Thyroid gland (tissue), 4 donors: Measurements from ENCODE around the gene ZNF888. TPM values are rescaled to one million over a fixed set of nuclear protein-coding genes. Genes with fewer than 3 reads are reported as not detected.
"Not testable (repeated sequence)": the region's sequence is repeated elsewhere in the genome, so short reads cannot be mapped to it uniquely, and the experiment has no call there.

Experiments
- DNase-seq, 2 donors: peaks; one replicate each; pipeline ENCODE4 v3.0.0-alpha.2; 2019
- H3K27ac ChIP-seq, 3 donors: fragments of 200-600 bp; sonication (generic); 1 replicate in 2 of 3; 2 replicates in 1 of 3; pipeline ENCODE4 v1.5.1; 2016 to 2019; ENCODE audit warnings: mild to moderate bottlenecking in 1 of 3, moderate library complexity in 1 of 3
- H3K27me3 ChIP-seq: fragments of 200-600 bp; sonication (generic); one replicate; pipeline ENCODE4 v1.5.1; 2019
- H3K36me3 ChIP-seq, 2 donors: fragments of 200-600 bp; sonication (generic); one replicate each; pipeline ENCODE4 v1.5.1; 2016 to 2019
- H3K4me1 ChIP-seq, 2 donors: fragments of 200-600 bp; sonication (generic); one replicate each; pipeline ENCODE4 v1.5.1; 2017 to 2019
- H3K4me3 ChIP-seq, 3 donors: fragments of 200-600 bp; sonication (generic); replicated peaks in 1 of 3; 1 replicate in 2 of 3; 2 replicates in 1 of 3; pipeline ENCODE4 v1.5.1; 2016; ENCODE audit warnings: mild to moderate bottlenecking in 1 of 3
- H3K9me3 ChIP-seq: fragments of 200-600 bp; sonication (generic); one replicate; pipeline ENCODE4 v1.5.1; 2017
- POLR2A ChIP-seq, 2 donors: fragments of 450-650 bp; IDR thresholded peaks; one replicate each; pipeline ENCODE4 v1.6.1; 2017; ENCODE audit warnings: antibody characterized with exemption in 2 of 2, mild to moderate bottlenecking in 2 of 2, moderate library complexity in 1 of 2
- WGBS, 2 donors: methylation state at CpG; one replicate each; pipeline ENCODE4 v1.1.5; 2017; 5-methylcytosine and 5-hydroxymethylcytosine counted together
- intact Hi-C: fragments of 100-400 bp; cut with DNase I; formaldehyde crosslinking; loops from one replicate; pipeline ENCODE4 v1.15.1; 2023
- total RNA-seq, 4 donors: library from RNA; depleted of rRNA; stranded (reverse); fragments of >200 nt; gene quantifications; one replicate each; pipeline ENCODE4 v1.2.3, GENCODE V29; 2016
- TF ChIP-seq, protein P1 (sequence below), 6 experiments: fragments of 200-600 bp in 3 of 6; fragments of 450-650 bp in 3 of 6; sonication (generic) in 3 of 6; IDR thresholded peaks; one replicate each; pipeline ENCODE4 v1.5.1; 2016 to 2019; ENCODE audit warnings: antibody characterized with exemption in 6 of 6, mild to moderate bottlenecking in 2 of 6, inconsistent platforms in 1 of 6, moderate library complexity in 1 of 6

ZNF888 gene
- total RNA-seq, 4 donors from 2014 or later = 3.3 to 8.3 (median 6.8) TPM

DNA sequence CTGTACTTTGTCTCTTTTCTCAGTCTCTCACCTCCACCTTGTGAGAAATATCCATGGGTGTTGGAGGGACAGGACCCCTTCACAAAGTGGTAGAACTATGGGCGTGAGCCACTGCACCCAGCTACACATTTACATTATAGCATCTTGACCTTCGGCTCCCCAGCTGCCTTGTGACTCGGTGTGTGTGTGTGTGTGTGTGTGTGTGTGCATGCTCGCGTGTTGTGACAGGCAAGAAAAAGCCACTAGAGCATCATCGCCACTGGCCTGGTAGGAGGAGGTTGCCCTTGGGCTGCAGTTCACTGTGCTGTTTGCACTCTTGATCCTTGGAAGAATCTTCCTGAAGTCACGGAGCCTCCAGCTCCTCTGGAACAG, 13.7 kb upstream of the ZNF888 start:
- no peaks in the 10 kb centered on the region for H3K4me1 ChIP-seq
- no peaks in the 10 kb centered on the region for H3K36me3 ChIP-seq
- H3K9me3 ChIP-seq = no peaks in the 10 kb centered on the region
- no peak for TF ChIP-seq POLR2A (IDR thresholded peaks at IDR 0.05)
- TF ChIP-seq, protein P1, sequence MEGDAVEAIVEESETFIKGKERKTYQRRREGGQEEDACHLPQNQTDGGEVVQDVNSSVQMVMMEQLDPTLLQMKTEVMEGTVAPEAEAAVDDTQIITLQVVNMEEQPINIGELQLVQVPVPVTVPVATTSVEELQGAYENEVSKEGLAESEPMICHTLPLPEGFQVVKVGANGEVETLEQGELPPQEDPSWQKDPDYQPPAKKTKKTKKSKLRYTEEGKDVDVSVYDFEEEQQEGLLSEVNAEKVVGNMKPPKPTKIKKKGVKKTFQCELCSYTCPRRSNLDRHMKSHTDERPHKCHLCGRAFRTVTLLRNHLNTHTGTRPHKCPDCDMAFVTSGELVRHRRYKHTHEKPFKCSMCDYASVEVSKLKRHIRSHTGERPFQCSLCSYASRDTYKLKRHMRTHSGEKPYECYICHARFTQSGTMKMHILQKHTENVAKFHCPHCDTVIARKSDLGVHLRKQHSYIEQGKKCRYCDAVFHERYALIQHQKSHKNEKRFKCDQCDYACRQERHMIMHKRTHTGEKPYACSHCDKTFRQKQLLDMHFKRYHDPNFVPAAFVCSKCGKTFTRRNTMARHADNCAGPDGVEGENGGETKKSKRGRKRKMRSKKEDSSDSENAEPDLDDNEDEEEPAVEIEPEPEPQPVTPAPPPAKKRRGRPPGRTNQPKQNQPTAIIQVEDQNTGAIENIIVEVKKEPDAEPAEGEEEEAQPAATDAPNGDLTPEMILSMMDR (IDR thresholded peaks at IDR 0.05) = no peak
- DNase-seq = no peak
- intact Hi-C loops = no loop called here
- no peak overlapping the region for H3K27ac ChIP-seq
- H3K4me3 ChIP-seq = no peak overlapping the region
- WGBS, 2 donors = 91 to 92% methylated on average over 7 of the region's 7 CpGs
- H3K27me3 ChIP-seq = no peaks in the 10 kb centered on the region

DNA sequence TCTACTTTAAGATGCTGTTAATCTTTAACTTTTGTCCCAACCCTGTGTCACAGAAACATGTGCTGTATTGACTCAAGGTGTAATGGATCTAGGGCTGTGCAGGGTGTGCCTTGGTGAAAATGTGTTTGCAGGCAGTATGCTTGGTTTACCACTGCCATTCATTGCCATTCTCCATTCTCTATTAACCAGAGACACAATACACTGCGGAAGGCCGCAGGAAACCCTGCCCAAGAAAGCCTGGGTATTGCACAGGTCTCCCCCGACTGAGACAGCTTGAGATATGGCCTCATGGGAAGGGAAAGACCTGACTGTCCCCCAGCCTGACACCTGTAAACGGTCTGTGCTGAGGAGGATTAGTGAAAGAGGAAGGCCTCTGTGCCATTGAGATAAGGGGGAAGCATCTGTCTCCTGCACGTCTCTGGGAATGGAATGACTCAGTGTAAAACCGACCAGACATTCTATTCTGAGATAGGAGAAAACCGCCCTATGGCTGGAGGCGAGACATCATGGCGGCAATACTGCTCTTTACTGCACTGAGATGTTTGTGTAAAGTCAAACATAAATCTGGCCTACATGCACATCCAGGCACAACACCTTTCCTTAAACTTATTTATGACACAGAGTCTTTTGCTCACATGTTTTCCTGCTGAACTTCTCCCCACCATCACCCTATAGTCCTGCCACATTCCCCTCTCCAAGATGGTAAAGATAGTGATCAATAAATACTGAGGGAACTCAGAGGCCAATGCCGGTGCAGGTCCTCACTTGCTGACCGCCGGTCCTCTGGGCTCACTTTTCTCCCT, 13.1 kb upstream of the ZNF888 start:
- Histone ChIP-seq H3K4me1 (no peaks in the 10 kb centered on the region), H3K9me3 (no peaks in the 10 kb centered on the region), H3K4me3 (no peak overlapping the region), H3K27ac (no peak overlapping the region), H3K27me3 (no peaks in the 10 kb centered on the region), H3K36me3 (no peaks in the 10 kb centered on the region)
- intact Hi-C loops = no loop called here
- TF ChIP-seq, protein P1 (IDR thresholded peaks at IDR 0.05) = no peak
- no peak for TF ChIP-seq POLR2A (IDR thresholded peaks at IDR 0.05)
- no peak for DNase-seq
- 82 to 84% methylated on average over 12 of the region's 12 CpGs for WGBS, 2 donors

DNA sequence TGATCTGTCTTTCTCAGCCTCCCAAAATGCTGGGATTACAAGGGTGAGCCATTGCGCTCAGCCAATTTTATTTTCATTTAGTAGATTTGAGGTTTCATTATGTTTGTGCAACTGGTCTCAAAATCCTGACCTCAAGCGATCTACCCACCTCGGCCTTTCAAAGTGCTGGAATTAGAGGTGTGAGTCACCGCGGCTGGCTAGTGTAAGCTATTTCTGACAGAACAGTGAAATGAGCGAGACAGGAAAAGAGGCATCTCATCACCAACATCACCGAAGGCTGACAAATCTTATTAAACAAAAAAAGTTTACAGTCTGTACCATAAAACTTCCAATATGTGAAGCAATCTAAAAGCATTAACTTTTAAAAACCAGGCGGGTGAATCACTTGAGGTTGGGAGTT, 12.2 kb upstream of the ZNF888 start:
- TF ChIP-seq, protein P1 (IDR thresholded peaks at IDR 0.05) = no peak
- TF ChIP-seq POLR2A (IDR thresholded peaks at IDR 0.05) = no peak
- H3K27ac ChIP-seq = no peak overlapping the region
- no peaks in the 10 kb centered on the region for H3K4me1 ChIP-seq
- intact Hi-C loops = no loop called here
- no peaks in the 10 kb centered on the region for H3K9me3 ChIP-seq
- no peak for DNase-seq
- H3K4me3 ChIP-seq = no peak overlapping the region
- H3K27me3 ChIP-seq = no peaks in the 10 kb centered on the region
- H3K36me3 ChIP-seq = no peaks in the 10 kb centered on the region
- 95% methylated on average over 8 of the region's 8 CpGs for WGBS, 2 donors

DNA sequence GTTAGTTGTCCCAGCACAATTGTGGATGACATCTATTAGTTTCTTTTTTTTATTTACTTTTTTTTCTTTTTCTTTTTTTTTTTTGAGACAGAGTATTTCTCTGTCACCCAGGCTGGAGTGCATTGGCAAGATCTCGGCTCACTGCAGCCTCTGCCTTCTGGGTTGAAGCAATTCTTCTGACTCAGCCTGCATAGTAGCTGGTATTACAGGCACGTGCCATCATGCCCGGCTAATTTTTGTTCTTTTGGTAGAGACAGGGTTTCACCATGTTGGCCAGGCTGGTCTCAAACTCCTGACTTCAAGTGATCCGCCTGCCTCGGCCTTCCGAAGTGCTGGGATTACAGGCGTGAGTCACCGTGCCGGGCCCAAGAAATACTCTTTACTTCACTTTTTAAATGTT, 1.4 kb upstream of the ZNF888 start:
- 96 to 97% methylated on average over 9 of the region's 9 CpGs for WGBS, 2 donors
- intact Hi-C loops, H3K4me1 ChIP-seq, H3K9me3 ChIP-seq, H3K27ac ChIP-seq, DNase-seq, H3K36me3 ChIP-seq, H3K27me3 ChIP-seq, H3K4me3 ChIP-seq: not testable (repeated sequence)

DNA sequence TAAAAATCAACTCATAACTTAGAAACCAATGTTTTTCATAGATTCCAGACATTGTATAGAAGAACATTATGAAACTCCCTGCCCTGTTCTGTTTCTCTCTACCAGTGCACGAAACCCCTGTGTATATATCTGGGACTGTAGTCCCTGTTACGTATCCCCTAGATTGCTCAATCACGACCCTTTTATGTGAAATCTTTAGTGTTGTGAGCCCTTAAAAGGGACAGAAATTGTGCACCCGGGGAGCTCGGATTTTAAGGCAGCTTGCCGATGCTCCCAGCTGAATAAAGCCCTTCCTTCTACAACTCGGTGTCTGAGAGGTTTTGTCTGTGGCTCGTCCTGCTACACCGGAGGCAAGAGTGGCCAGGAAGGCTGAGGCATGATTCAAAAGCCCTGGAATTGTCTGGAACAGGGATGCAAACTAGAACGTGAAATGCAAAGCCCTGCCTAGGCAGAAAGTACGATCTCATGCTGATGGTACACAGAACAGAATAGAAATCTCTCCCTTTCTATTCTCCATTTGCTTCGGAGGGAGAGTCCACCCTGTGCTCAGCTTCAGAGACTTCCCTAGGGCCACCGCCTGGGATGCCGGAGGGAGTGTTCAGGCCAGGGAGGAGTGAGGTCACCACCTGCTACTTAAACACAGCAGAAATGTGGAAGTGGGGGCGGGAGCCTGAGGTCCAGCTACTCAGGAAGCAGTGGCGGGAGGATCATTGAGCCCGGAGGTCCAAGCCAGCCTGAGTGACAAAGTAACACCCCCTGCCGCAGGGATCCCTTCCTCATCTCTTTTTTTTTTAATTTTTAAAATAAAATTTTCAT, 758 bp upstream of the ZNF888 start:
- H3K4me1 ChIP-seq = peaks cover 3 to 8% of the 10 kb centered on the region in 2 donors
- H3K27me3 ChIP-seq = no peaks in the 10 kb centered on the region
- H3K9me3 ChIP-seq = no peaks in the 10 kb centered on the region
- H3K36me3 ChIP-seq = no peaks in the 10 kb centered on the region
- no peak for TF ChIP-seq POLR2A (IDR thresholded peaks at IDR 0.05)
- TF ChIP-seq, protein P1 (IDR thresholded peaks at IDR 0.05) = no peak
- peak in 1 of 2 donors; percentile 13 for DNase-seq
- H3K27ac ChIP-seq = peak overlapping the region in 1 of 3 donors; percentile 76
- H3K4me3 ChIP-seq = peak overlapping the region in 1 of 3 donors; percentile 71
- intact Hi-C loops = no loop called here
- 63 to 73% methylated on average over 18 of the region's 18 CpGs for WGBS, 2 donors
